Ovary (tissue), 9 donors: ENCODE data around the gene USP6. TPM values are rescaled to one million over a fixed set of nuclear protein-coding genes. Genes with fewer than 3 reads are reported as not detected.

ENCODE experiments used
- DNase-seq, 5 donors: peaks; one replicate each; pipeline ENCODE4 v3.0.0-alpha.2; 2019 to 2020
- H3K27ac ChIP-seq, 2 donors: fragments of 200-600 bp; one replicate each; pipeline versions ENCODE4 v1.5.1 to v1.8.0; 2019 to 2022
- H3K27me3 ChIP-seq: fragments of 200-600 bp; one replicate; pipeline ENCODE4 v1.8.0; 2022
- H3K36me3 ChIP-seq: fragments of 200-600 bp; sonication (generic); one replicate; pipeline ENCODE4 v1.5.1; 2019
- H3K4me1 ChIP-seq: one replicate; pipeline ENCODE4 v1.8.1; 2013; ENCODE audit warnings: mild to moderate bottlenecking, moderate library complexity; ENCODE audit not compliant: insufficient read depth
- H3K4me3 ChIP-seq: fragments of 200-600 bp; sonication (generic); one replicate; pipeline ENCODE4 v1.5.1; 2017
- H3K9me3 ChIP-seq, 2 donors: fragments of 200-600 bp in 1 of 2; sonication (generic) in 1 of 2; one replicate each; pipeline versions ENCODE4 v1.5.1 to v1.8.1; 2013 to 2019; ENCODE audit warnings: mild to moderate bottlenecking in 1 of 2, moderate library complexity in 1 of 2
- EP300 ChIP-seq: sonication (generic); formaldehyde crosslinking; IDR thresholded peaks from one replicate; pipeline ENCODE4 v1.6.1; 2017; ENCODE audit warnings: antibody characterized with exemption
- POLR2A ChIP-seq: fragments of 450-650 bp; IDR thresholded peaks from one replicate; pipeline ENCODE4 v1.6.1; 2017; ENCODE audit warnings: antibody characterized with exemption, mild to moderate bottlenecking, moderate library complexity
- WGBS, 3 donors: extraction: QIAGEN DNeasy Blood & Tissue Kit in 1 of 3; methylation state at CpG; one replicate each; pipeline versions ENCODE4 v1.1.5 to v1.1.7; 2013 to 2017; 5-methylcytosine and 5-hydroxymethylcytosine counted together
- intact Hi-C, 4 donors: fragments of 100-400 bp; cut with DNase I; formaldehyde crosslinking; loops; one replicate each; pipeline versions ENCODE4 v1.11.0 to v1.15.1; 2022 to 2023
- polyA plus RNA-seq, 2 donors: library from polyadenylated mRNA; stranded (reverse); fragments of 200-250 nt in 1 of 2; fragments of 350-450 nt in 1 of 2; fragmentation: Illumina TruSeq in 1 of 2; extraction: RNeasy Lipid Tissue Mini Kit (QIAGEN cat#74804) in 1 of 2; gene quantifications; one replicate each; pipeline ENCODE4 v1.2.3, GENCODE V29; 2013 to 2014
- total RNA-seq, 7 donors: library from RNA; depleted of rRNA in 2 of 7; stranded (reverse); fragments of >200 nt in 2 of 7; fragmentation: NEBNext Ultra II Directional in 3 of 7; extraction: Animal tissue kit (Norgen Biotek cat#: 25700) in 3 of 7; gene quantifications; one replicate each; pipeline versions ENCODE4 v1.1.0 to v1.2.4, GENCODE V29; 2016 to 2023
- TF ChIP-seq, protein P1 (sequence below), 3 donors: fragments of 450-650 bp in 2 of 3; fragments of 200-600 bp in 1 of 3; IDR thresholded peaks; one replicate each; pipeline versions ENCODE4 v1.5.1 to v1.8.0; 2016 to 2022; ENCODE audit warnings: antibody characterized with exemption in 3 of 3, mild to moderate bottlenecking in 1 of 3
- donor health status: DM: no; HTN: no; CAD: no; lungs with moderate emphysema.
- donor health status: DM: no; HTN: no; CAD: no.
- donor health status: Bipolar disorder and iron deficiency.
- donor health status: DM: yes; HTN: yes; CAD: no.
- donor health status: DM: no; HTN: no; CAD: no.
- donor health status: DM: yes; HTN: yes; CAD: no.

USP6 gene
- total and polyA plus RNA-seq, 9 donors = under 0.01 to 2.0 (median 0.68) TPM

DNA sequence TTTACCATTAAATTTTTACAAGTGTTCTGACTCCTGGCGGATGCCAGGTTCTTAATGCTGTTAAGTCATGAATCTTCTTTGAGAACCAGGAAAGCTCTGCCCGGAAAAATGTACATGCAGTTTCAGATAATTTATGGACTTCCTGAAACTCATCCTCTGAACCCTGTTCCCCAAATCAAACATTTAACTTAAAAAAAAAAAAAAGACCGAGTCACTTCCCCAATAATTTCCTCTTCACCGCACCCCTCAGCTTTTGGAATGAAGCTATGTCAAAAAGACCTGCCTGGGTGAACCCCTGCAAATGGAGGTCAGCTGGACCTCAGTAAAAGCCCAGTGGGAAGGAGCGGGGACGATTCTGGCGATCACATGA, 19.1 kb upstream of the USP6 start:
- no peak for TF ChIP-seq EP300
- no peak for TF ChIP-seq POLR2A
- TF ChIP-seq, protein P1, sequence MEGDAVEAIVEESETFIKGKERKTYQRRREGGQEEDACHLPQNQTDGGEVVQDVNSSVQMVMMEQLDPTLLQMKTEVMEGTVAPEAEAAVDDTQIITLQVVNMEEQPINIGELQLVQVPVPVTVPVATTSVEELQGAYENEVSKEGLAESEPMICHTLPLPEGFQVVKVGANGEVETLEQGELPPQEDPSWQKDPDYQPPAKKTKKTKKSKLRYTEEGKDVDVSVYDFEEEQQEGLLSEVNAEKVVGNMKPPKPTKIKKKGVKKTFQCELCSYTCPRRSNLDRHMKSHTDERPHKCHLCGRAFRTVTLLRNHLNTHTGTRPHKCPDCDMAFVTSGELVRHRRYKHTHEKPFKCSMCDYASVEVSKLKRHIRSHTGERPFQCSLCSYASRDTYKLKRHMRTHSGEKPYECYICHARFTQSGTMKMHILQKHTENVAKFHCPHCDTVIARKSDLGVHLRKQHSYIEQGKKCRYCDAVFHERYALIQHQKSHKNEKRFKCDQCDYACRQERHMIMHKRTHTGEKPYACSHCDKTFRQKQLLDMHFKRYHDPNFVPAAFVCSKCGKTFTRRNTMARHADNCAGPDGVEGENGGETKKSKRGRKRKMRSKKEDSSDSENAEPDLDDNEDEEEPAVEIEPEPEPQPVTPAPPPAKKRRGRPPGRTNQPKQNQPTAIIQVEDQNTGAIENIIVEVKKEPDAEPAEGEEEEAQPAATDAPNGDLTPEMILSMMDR (IDR thresholded peaks at IDR 0.05) = no peak
- Histone ChIP-seq H3K27ac (no peak overlapping the region), H3K9me3 (peaks cover 5 to 15% of the 10 kb centered on the region in 2 donors), H3K4me3 (peak overlapping the region; percentile 46), H3K4me1 (peaks cover 1% of the 10 kb centered on the region), H3K36me3 (no peaks in the 10 kb centered on the region), H3K27me3 (no peaks in the 10 kb centered on the region)
- intact Hi-C loops = no loop called here
- WGBS, 3 donors = 16 to 20% (median 16%) methylated on average over 7 of the region's 7 CpGs
- DNase-seq = no peak

DNA sequence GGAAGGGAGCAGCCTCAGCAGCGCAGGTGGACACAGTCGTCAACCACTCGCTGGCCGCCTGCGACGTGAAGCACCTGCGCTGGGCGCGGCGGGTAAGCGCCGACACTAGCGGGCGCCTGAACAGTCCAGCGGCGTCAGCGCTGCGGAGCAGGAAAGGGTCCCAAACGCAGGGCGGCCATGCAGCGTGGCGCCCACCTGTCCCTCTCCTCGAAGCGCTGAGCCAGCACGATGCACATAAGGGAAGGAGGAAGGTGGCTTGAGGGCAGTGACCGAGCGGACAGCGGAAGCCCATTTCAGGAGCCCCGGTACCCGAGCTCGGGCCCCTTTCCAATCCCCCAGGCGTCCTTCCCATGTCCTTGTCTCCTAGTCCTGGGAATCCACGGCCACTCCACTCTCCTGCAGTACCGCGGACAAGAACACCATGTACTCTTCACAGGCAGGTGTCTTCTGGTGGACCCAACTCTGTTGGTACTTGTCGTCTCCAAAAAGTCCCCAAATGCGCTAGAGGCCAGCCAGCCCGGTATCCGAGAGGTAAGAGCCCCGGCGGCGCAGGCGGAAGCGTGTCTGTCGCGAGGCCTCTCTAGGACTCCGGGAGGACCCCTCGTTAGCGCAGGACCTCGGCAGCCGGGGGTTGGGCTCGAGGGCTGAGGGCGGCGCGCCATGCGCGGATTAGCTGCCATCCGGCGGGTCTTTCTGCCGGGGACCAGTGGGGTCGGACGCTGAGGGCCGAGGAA, 18.6 kb upstream of the USP6 start:
- Histone ChIP-seq H3K36me3 (no peaks in the 10 kb centered on the region), H3K4me1 (peaks cover 1% of the 10 kb centered on the region), H3K27me3 (no peaks in the 10 kb centered on the region), H3K4me3 (peak overlapping the region; percentile 46), H3K27ac (no peak overlapping the region), H3K9me3 (peaks cover 0 to 9% of the 10 kb centered on the region in 2 donors)
- peak; percentile 61 to 78 (median 72) for DNase-seq
- TF ChIP-seq EP300 (no peak), POLR2A (no peak)
- TF ChIP-seq, protein P1 (IDR thresholded peaks at IDR 0.05) = no peak
- 1% methylated on average over 60 to 63 of the region's 63 CpGs for WGBS, 3 donors
- intact Hi-C loops = no loop called here

DNA sequence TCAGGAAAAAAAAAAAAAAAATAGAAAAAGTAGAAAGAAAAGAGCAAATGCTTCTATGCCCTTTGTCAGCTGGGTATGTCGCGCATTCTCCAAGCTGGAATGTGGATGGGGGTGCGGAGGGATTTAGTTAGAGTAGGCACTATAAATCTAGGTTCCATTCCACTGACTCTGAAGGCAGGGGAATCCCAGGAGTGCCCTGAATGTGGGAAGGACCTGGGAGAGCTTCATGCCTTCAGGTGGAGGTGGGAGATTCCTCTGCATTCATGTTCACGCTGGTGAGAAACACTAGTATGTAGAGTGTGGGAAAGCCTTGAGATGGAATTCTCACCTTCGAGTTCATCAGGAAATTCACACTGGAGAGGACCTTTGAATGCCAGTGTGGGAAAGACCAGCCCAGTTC, 16.6 kb upstream of the USP6 start:
- TF ChIP-seq EP300 = no peak
- no peak for TF ChIP-seq POLR2A
- TF ChIP-seq, protein P1 (IDR thresholded peaks at IDR 0.05) = no peak
- H3K9me3 ChIP-seq = no peaks in the 10 kb centered on the region
- WGBS, 3 donors = 67 to 76% (median 73%) methylated on average over 5 of the region's 5 CpGs

DNA sequence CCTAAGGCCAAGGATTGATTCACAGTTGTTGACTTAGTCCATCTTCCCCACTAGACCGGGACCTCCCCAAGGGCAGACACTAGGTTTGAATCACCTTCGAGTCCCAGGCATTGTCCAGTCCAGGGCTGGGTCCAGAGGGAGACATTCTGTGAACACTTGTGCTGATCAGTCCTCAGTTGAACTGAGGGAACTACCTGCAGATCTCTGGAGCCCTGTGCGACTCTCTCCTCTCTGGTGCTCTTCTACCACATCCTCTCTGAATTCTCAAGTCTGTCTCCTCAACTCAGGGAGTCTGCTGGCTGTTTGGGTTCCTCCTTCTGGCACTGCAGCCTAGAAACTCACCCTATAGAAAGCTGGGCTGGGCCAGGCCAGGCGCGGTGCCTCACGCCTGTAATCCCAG, 15.0 kb upstream of the USP6 start:
- H3K27me3 ChIP-seq = no peaks in the 10 kb centered on the region
- no peaks in the 10 kb centered on the region for H3K36me3 ChIP-seq
- H3K4me3 ChIP-seq = no peak overlapping the region
- 67 to 86% (median 75%) methylated on average over 6 of the region's 6 CpGs for WGBS, 3 donors
- intact Hi-C loops = no loop called here
- TF ChIP-seq EP300 = no peak
- TF ChIP-seq, protein P1 (IDR thresholded peaks at IDR 0.05) = no peak
- TF ChIP-seq POLR2A = no peak
- no peaks in the 10 kb centered on the region for H3K9me3 ChIP-seq
- H3K4me1 ChIP-seq = peaks cover 1% of the 10 kb centered on the region
- no peak overlapping the region for H3K27ac ChIP-seq
- DNase-seq = no peak

More for the DNA sequence above, 16.6 kb upstream of the USP6 start:
- Histone ChIP-seq H3K27ac (no peak overlapping the region), H3K27me3 (no peaks in the 10 kb centered on the region), H3K4me1 (peaks cover 1% of the 10 kb centered on the region), H3K36me3 (no peaks in the 10 kb centered on the region), H3K4me3 (no peak overlapping the region)
- no peak for DNase-seq
- intact Hi-C loops = no loop called here
